ENCODE results near the gene SARDH. TPM values are rescaled to one million over a fixed set of nuclear protein-coding genes. Genes with fewer than 3 reads are reported as not detected.

The SARDH gene
- total and polyA plus RNA-seq, 2 of the 13 experiments (the other 11 are each of a cell fraction or from before 2014, with no cell fraction given): 11.6 to 34.9 TPM

- TF ChIP-seq TIGD3 (CRISPR knock-in tag; IDR thresholded peaks at IDR 0.05; ENCODE audit: borderline replicate concordance) (no peak), ZNF513 (CRISPR knock-in tag; conservative IDR thresholded peaks at IDR 0.05) (no peak), KLF16 (CRISPR knock-in tag; IDR thresholded peaks at IDR 0.05) (peak in 1 of 2 experiments; percentile 80; a peak in 1 of 4 replicates), U2AF1 (optimal IDR thresholded peaks at IDR 0.05; ENCODE audit: low read depth, low read length) (no peak), FOSL1 (CRISPR knock-in tag; IDR thresholded peaks at IDR 0.05; ENCODE audit: borderline replicate concordance) (no peak), ZNF614 (CRISPR knock-in tag; IDR thresholded peaks at IDR 0.05; ENCODE audit: borderline replicate concordance) (no peak; the same call in 1 of the 2 replicates), SIN3A (IDR thresholded peaks at IDR 0.05; ENCODE audit: borderline replicate concordance, low read depth, low read length) (no peak), ZNF567 (CRISPR knock-in tag; IDR thresholded peaks at IDR 0.05; ENCODE audit: borderline replicate concordance) (peak; percentile 67; the same call in 1 of the 2 replicates), NONO (IDR thresholded peaks at IDR 0.05) (no peak), NONO (CRISPR knock-in tag; conservative IDR thresholded peaks at IDR 0.05) (peak; percentile 95), TOE1 (CRISPR knock-in tag; IDR thresholded peaks at IDR 0.05) (no peak), ZNF160 (CRISPR knock-in tag; IDR thresholded peaks at IDR 0.05) (no peak), ZBTB42 (CRISPR knock-in tag; IDR thresholded peaks at IDR 0.05) (no peak), E2F2 (CRISPR knock-in tag; IDR thresholded peaks at IDR 0.05; ENCODE audit: borderline replicate concordance) (no peak), REL (CRISPR knock-in tag; conservative IDR thresholded peaks at IDR 0.05) (no peak)
- TF ChIP-seq, protein P1, sequence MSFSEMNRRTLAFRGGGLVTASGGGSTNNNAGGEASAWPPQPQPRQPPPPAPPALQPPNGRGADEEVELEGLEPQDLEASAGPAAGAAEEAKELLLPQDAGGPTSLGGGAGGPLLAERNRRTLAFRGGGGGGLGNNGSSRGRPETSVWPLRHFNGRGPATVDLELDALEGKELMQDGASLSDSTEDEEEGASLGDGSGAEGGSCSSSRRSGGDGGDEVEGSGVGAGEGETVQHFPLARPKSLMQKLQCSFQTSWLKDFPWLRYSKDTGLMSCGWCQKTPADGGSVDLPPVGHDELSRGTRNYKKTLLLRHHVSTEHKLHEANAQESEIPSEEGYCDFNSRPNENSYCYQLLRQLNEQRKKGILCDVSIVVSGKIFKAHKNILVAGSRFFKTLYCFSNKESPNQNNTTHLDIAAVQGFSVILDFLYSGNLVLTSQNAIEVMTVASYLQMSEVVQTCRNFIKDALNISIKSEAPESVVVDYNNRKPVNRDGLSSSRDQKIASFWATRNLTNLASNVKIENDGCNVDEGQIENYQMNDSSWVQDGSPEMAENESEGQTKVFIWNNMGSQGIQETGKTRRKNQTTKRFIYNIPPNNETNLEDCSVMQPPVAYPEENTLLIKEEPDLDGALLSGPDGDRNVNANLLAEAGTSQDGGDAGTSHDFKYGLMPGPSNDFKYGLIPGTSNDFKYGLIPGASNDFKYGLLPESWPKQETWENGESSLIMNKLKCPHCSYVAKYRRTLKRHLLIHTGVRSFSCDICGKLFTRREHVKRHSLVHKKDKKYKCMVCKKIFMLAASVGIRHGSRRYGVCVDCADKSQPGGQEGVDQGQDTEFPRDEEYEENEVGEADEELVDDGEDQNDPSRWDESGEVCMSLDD (CRISPR knock-in tag; IDR thresholded peaks at IDR 0.05; ENCODE audit: borderline replicate concordance): no peak
- TF ChIP-seq, protein P2, sequence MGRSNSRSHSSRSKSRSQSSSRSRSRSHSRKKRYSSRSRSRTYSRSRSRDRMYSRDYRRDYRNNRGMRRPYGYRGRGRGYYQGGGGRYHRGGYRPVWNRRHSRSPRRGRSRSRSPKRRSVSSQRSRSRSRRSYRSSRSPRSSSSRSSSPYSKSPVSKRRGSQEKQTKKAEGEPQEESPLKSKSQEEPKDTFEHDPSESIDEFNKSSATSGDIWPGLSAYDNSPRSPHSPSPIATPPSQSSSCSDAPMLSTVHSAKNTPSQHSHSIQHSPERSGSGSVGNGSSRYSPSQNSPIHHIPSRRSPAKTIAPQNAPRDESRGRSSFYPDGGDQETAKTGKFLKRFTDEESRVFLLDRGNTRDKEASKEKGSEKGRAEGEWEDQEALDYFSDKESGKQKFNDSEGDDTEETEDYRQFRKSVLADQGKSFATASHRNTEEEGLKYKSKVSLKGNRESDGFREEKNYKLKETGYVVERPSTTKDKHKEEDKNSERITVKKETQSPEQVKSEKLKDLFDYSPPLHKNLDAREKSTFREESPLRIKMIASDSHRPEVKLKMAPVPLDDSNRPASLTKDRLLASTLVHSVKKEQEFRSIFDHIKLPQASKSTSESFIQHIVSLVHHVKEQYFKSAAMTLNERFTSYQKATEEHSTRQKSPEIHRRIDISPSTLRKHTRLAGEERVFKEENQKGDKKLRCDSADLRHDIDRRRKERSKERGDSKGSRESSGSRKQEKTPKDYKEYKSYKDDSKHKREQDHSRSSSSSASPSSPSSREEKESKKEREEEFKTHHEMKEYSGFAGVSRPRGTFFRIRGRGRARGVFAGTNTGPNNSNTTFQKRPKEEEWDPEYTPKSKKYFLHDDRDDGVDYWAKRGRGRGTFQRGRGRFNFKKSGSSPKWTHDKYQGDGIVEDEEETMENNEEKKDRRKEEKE (IDR thresholded peaks at IDR 0.05): no peak
These were observed 30.8 kb upstream of the SARDH start (continued) for GRCh38 chr9:133768859-133769510.
